Body of pancreas (tissue), 4 donors: Measurements from ENCODE around the gene DPP7.

ENCODE experiments used
- POLR2A ChIP-seq, 3 donors: fragments of 450-650 bp; IDR thresholded peaks; one replicate each; pipeline ENCODE4 v1.6.1; 2016; ENCODE audit warnings: antibody characterized with exemption in 3 of 3, mild to moderate bottlenecking in 2 of 3
- TF ChIP-seq, protein P1 (sequence below), 7 experiments: fragments of 450-650 bp in 4 of 7; fragments of 200-600 bp in 3 of 7; sonication (generic) in 3 of 7; IDR thresholded peaks; one replicate each; pipeline ENCODE4 v1.5.1; 2016 to 2019; ENCODE audit warnings: antibody characterized with exemption in 7 of 7

DNA sequence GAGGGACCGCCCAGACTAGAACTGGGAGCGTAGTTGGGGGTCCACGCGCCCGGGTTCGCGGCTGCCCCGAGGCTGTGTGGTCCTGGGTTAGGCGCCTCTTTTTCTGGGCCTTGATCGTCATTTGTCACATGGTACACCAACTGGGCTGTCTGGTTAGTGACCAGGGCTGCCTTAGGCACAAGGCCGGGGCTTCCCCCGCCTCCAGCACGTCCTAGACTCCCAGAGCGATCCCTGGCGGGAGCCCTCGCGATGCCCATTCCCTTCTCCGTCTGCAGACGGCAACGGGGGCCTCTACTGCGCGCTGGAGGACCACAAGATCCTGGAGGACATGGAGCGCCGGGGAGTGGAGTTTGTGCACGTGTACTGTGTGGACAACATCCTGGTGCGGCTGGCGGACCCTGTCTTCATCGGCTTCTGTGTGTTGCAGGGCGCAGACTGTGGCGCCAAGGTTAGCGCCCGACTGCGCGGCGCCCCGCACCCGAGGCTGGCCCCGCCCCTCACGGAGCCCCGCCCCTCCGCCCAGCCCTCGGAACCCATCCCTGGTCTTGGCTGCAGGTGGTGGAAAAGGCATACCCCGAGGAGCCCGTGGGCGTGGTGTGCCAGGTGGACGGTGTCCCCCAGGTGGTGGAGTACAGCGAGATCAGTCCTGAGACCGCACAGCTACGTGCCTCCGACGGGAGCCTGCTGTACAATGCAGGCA lies 35.7 kb downstream of the DPP7 start:
- TF ChIP-seq, protein P1, sequence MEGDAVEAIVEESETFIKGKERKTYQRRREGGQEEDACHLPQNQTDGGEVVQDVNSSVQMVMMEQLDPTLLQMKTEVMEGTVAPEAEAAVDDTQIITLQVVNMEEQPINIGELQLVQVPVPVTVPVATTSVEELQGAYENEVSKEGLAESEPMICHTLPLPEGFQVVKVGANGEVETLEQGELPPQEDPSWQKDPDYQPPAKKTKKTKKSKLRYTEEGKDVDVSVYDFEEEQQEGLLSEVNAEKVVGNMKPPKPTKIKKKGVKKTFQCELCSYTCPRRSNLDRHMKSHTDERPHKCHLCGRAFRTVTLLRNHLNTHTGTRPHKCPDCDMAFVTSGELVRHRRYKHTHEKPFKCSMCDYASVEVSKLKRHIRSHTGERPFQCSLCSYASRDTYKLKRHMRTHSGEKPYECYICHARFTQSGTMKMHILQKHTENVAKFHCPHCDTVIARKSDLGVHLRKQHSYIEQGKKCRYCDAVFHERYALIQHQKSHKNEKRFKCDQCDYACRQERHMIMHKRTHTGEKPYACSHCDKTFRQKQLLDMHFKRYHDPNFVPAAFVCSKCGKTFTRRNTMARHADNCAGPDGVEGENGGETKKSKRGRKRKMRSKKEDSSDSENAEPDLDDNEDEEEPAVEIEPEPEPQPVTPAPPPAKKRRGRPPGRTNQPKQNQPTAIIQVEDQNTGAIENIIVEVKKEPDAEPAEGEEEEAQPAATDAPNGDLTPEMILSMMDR (IDR thresholded peaks at IDR 0.05) = no peak
- TF ChIP-seq POLR2A (IDR thresholded peaks at IDR 0.05) = no peak
